Fibroblast of the conjunctiva (primary cell): ENCODE measurements around the gene SCAF1.
A peak's percentile ranks its signal among the peaks of the same experiment; 100 is the strongest.

ENCODE experiments used
- DNase-seq: peaks from one replicate; pipeline ENCODE4 v3.0.0-alpha.2; 2010; ENCODE audit warnings: low read depth

SCAF1 gene

DNA sequence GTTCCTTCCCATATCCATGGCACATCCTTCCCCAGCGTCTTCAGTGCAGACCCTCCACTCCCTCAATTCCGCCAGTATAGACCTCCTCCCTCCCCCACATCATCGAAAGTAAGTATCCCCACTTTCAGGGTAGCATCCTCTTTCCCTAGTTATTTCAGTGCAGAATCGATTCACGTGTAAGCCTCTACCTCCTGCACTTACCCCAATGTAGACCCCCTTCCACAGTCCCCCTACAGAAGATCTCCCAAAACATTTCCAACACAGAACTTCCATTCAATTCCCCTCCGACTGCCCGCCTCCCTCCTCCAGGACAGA lies 23.0 kb downstream of the SCAF1 start:
- no peak for DNase-seq

DNA sequence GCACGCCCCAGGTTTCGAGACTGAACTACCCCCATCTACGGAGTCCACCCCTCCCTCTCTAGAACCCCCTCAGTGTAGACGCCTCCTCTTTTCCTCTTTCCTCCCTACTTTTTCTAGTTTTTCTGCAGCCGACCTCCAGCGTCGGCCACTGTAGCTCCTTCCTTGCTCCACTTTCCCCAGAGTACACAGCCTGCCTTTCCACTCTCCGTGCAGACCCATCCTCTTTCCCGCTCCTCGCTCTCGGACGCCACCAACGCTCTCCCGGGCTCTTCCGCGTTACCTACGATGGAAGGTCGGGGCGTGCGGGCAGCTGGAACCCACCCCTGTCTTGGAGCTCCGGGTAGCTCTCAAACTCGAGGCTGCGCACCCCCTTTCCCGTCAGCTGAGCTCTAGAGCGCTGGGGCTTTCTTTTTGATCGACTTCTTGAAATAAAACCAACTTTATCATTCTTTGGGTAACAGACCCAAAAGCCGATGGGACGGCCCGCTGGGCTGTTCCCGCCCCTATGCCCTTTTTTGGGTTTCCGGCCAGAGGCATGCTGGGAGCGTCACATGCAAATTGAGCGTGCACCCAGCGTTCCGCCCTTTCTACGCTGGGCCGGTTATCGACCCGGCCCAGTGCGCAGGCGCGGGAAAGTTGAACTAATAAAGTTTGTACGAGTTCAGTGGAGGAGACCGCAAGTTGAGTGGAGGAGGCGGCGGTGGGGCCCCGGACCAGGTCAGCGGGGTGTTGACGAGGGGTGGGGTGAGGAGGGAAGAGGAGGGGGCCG lies 23.5 kb downstream of the SCAF1 start, which contains the start of the genes BCL2L12 and IRF3:
TSS of gene BCL2L12 (plus strand) at position 583 of the 769 bp plus-strand sequence. CDS start 760 bp downstream, outside the sequence.
TSS of gene IRF3 (minus strand) at position 507 of the 769 bp plus-strand sequence. CDS start 1,019 bp downstream, outside the sequence.
- peak; percentile 94 for DNase-seq

DNA sequence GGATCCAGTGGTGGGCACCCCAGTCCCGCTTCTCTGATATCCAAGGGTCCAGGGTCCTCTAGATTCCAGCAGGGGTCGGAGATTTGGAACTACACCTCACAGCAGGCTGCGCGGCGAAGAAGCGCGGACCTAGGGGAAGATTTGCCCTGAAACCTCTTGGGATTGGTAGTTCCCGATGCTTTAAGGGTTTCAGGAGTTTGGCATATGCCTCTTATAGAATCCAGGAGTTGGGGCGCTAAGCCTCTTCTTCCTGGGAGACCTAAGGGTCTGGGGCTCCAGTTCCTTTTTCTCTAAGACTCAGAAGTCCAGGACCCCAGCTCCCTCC lies 24.1 kb downstream of the SCAF1 start:
- no peak for DNase-seq

DNA sequence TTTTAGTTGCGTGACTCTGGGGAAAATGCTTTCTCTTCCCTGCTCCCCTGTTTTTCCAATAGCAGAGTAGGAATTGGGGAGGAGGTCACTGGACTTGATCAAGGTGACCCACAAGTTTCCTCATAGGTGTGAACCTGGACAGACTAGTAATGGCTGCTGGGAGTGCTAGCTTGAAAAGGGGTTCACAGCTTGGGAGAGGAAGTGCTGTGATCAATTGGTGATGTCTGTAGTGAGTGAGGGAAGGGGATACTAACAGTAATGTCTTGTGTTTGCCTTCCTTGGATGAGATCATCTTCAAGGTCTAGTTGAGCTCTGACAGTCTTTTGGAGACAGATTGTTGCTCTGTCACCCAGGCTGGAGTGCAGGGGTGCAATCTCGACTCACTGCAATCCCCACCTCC lies 25.5 kb downstream of the SCAF1 start:
- no peak for DNase-seq

DNA sequence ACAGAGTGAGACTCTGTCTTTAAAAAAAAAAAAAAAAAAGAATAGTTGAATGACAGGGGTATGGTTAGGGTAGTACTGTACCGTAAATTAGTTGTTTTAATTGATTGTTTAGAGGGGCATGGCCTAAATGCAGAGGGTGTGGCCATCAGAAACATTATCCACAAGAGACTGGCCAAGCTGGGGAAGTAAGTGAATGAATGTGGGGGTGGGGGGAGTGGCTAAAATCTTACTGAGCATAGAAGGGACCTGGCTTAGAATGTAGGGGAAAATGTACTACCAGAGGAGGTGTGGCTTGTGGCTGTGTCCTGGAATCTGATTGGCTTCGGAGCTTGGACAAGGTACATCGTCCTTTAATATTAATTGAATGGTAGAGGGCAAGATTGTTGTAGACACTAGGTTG lies 27.5 kb downstream of the SCAF1 start:
- no peak for DNase-seq

DNA sequence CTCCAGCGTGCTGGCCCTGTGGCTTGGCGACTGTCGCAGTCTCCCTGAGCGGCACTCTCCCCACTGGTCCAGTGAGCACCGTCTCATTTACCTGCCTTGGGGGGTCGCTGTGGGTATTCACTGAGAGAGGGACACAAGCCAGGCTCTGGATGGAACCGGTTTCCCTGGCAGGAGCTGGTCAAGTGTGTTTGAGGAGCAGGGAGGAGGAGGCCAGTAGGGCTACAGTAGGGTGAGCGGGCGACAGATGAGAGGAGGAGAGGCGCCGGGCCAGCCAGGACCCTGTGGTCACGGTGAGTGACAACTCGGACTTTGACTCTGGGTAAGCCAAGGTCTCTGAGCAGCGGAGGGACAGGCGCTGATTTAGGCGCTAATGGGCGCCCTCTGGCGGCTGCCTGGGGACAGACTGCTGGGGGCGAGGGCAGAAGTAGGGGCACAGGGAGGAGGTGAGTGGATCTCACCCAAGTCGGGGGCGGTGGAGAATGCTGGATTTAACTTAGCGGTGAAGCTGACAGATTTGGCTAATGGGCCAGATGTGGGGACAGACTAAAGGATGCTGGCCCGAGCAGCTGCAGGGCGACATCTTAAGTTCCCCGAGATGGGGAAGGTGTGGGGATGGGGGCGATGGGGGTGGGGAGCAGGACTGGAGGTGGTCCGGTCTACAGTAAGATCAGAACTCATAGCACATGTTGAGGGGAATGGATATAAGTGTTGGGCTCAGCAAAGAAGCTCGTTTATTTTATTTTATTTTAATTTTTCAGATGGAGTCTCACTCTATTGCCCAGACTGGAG lies 30.3 kb downstream of the SCAF1 start:
- peak; percentile 48 for DNase-seq

DNA sequence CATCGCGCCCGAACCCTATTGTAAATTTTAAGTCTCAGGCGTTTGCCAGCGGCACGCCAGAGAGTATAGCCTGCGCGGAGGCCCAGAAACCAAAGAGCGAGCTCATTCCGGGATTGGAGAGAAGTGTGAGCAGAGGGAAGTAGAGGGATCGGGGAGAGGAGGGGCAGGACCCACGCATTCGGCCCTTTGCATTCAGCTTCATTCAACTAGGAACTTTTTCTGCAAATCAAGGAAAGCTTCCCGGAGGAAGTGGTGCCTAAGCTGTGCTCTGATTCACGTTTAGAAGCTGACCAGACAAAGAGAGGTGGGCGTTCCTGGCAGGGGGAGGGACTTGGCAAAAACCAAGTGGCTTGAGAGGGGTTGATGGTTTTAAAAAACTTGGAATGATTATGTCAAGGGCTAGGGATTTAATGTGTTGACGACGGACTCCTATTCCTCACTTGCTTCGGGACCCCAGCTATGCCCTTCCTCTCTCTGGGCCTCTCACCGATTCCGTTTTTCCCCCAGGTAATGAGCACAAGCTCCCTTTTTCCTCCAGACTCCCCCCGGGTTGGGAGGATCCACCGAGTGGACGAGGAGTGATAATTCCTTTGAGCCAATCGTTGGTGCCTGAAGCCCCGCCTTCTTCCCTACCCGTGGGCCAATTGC lies 34.3 kb downstream of the SCAF1 start:
- DNase-seq, result peak; percentile 92

DNA sequence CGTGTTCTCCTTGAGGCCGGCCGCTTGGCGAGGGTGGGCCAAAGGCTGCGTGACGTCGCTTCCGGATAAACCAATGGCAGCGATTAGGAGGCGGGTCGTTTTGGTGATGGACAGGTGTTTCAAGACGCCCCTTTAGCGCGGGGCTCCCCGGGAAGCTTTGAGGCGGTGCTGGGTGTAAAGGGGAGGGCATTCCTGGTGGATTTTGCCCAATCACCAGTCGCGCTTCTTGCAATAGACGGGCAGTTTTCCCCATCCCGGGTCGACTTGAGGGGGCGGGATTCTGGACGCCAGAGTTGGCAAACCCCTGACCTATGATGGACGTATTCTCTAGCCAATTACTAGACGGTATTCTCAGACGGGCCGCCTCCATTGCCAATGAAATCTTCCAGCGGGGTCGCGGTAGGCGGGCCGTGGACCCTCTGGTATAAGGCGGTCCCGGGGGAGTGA lies 34.8 kb downstream of the SCAF1 start:
- DNase-seq, result peak; percentile 100

DNA sequence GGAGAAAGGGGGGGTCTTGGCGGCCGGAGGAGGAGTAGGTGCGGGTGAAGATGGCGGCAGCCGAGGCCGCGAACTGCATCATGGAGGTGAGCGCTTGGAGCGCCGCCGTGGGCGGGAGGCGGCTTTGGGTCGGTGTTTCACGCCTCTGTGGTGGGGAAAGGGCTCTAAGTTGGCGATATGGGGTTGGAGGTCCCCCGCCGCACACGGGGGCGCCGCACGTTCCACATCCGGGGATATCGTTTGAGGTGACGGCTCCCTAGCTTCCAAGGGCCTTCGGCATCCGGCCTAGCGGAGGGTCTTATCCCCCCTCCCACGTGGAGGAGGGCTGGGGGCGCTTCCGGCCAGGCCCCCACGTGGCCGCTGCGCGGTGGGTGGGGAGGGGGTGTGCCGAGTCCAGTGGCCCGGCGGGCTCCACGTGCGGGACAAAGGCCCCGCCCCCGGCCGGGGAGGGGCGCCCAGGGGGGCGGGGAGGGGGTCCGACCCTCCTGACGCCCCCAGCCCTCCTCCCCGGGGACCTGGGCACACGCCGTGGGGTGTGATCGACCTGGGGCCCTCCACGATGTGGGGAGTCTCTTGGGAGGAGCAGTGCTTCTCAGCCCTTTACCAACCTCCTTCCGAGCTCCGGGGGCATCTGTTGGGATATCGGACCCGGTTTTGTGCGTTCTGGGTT lies 35.4 kb downstream of the SCAF1 start, which contains the start of gene PRMT1:
TSS of gene PRMT1 (plus strand) at position 41 of the 670 bp plus-strand sequence. CDS start at position 51, 10 bp downstream.
- no peak for DNase-seq

DNA sequence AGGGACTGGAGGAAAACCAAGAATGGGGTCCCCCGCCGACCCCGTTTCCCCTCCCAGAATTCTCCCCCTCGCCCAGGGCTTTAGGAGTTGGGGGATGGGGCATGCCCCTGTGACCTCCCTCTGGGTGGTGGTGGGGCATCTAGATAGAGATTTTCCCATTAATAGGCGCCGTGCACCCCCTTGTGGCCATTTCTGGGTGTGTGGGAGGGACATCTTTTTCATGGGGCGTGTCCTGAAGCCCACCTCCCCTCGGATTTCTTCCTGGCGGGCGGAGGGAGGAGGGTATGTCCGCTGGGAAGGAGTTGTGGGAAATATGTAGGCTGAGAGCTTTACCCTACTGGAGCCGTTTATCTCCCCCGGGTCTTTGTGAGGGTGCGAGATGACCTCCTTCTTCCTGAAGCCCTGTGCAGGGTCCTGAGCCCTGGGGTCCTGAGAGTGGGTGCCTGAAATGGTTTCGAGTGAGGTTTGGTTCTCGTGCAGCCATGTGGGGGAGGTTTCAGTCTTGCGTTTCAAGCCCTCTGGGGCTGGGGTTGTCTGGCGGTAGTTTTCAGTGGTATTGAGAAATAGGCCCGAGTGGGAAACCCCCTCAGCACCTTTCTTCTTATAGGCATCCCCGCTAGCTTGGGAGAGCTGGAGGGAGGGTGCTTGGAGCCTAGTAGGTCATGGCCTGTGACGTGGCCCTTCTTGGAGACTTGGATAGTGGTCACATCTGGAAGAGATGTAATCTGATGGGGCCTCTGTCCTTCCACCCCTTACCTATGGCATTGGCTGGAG lies 36.1 kb downstream of the SCAF1 start:
- DNase-seq, result no peak

DNA sequence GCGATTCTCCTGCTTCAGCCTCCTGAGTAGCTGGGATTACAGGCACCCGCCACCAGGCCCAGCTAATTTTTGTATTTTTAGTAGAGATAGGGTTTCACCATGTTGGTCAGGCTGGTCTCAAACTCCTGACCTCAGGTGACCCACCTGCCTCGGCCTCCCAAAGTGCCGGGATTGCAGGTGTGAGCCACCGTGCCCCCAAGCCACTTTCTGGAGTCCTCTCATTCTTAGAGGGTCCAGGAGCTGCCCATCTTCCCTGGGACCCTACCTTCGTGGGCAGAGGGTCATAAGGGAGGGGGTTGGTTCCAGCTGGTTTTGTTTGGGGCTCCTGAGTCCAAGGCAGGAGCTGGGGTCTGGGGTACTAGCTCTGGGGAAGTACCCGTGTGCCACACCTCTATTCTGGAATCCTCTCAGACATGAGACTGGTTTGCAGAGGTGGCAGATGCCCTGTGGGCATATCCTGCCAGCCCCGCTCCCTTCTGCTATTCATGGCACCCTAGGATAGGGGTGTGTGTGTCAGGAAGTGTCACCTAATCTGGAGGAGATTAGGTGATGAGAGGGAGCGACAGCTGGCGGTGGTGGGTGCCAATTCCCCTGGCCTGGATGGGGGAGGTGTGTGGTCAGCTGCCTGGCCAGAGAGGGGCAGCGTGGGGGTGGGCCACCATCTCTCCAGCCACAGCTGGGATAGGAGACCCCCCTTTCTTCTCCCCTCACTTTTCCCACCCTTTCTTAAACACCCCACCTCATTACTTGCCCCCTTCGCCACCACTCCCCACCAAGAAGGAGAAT lies 37.2 kb downstream of the SCAF1 start:
- DNase-seq, result no peak

DNA sequence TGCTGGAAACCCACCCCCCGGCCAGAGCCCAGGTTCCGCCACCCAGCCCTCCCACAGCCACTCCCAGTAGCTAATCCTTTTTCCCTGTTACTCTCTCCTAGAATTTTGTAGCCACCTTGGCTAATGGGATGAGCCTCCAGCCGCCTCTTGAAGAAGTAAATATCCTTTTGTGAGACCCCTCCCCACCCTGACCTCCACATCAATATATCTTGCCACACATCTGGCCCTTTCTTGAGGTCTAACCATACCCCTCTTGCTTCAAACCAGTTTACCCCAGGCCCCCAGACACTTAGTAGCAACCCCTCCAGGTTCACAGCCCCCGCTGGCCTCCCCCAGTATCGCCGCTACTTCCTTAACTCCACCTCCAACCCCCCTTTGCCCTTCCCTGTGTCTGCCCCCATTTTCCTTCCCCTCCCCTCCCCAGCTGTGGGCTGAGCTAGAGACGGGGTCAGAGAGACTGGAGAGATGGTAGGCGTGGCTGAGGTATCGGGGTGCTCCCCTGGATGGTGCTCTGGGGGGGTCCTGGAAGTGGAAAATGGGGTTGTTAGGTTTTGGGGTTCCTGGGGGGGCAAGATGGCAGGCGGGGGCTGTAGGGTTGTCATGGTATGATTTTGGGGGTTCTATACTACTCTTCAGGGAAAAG lies 37.9 kb downstream of the SCAF1 start:
- no peak for DNase-seq

DNA sequence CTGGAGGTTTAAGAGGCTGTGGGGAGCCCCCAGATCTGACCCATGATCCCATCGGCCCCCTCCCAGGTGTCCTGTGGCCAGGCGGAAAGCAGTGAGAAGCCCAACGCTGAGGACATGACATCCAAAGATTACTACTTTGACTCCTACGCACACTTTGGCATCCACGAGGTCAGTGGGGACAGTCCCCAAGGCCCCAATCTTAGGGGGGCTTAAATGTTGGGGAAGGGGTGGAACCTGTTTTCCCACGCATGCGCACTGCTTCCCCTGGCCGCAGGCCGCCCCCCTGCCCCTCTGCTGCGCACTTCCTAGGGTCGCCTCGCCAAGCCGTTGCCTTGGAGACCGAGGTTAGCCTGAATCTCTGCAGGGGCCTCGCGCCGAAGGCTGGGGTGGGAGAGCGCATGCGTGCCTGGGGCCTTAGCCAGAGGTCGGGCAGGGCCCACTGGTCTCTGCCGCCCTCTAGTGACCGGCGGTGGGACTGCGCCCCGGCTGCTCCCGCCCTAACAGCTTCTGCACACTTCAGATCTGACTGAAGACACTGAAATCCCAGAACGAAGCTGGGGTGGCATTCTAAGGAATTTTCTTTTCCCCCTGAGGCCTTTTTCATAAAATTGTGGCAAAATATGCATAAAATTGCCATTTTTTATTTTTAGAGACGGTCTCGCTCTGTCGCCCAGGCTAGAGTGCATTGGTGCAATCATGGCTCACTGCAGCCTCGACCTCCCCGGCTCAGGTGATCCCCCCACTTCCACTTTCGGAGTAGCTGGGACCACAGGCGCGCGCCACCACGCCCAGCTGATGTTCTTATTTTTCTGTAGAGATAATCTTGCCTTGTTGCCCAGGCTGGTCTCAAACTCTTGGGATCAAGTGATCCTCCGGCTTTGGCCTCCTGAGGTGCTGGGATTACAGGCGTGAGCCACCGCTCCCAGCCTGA lies 38.7 kb downstream of the SCAF1 start:
- peak; percentile 83 for DNase-seq

DNA sequence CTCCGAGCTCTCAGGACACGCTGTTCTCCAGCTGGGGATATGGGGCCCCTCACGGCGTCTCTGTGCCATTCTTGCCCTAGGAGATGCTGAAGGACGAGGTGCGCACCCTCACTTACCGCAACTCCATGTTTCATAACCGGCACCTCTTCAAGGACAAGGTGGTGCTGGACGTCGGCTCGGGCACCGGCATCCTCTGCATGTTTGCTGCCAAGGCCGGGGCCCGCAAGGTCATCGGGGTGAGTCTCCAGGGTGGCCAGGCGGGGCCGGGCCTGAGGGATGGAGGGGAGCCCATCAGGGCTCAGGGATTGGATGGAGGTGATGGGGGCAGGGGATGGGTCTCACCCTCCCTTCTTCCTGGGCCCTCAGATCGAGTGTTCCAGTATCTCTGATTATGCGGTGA lies 39.8 kb downstream of the SCAF1 start:
- no peak for DNase-seq

DNA sequence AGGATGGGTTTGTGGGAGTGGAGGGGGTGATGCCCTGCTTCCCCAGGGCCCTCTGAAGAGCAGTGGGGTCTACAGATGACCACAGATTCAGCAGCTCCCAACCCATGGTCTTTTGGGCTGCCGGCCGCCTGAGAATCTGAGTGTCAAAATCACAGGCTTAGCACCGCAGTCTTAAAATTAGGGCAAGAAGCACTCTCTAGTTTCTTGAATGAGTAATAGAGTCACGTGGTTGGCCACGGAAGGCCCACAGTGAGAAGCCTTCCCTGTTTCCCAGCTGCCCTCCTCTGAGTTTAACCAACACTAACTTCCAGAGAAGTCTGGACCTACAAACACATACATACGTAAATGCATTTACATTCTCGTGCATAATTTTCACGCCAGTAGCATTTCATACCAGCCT lies 40.3 kb downstream of the SCAF1 start:
- no peak for DNase-seq

DNA sequence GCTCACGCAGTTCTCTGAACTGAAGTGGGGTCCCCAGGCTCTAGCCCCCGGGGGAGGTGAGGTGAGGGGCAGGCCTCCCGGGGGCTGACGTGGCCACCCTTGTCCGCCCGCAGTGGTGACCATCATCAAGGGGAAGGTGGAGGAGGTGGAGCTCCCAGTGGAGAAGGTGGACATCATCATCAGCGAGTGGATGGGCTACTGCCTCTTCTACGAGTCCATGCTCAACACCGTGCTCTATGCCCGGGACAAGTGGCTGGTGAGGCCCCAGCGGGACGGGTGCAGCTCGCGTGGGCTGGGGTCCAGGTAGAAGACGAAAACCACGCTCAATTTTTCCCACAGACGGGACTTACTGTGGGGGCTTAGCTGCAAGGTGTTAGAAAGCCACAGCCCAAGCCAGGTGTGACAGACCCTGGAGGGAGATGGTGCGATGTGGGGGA lies 41.8 kb downstream of the SCAF1 start:
- DNase-seq, result no peak

DNA sequence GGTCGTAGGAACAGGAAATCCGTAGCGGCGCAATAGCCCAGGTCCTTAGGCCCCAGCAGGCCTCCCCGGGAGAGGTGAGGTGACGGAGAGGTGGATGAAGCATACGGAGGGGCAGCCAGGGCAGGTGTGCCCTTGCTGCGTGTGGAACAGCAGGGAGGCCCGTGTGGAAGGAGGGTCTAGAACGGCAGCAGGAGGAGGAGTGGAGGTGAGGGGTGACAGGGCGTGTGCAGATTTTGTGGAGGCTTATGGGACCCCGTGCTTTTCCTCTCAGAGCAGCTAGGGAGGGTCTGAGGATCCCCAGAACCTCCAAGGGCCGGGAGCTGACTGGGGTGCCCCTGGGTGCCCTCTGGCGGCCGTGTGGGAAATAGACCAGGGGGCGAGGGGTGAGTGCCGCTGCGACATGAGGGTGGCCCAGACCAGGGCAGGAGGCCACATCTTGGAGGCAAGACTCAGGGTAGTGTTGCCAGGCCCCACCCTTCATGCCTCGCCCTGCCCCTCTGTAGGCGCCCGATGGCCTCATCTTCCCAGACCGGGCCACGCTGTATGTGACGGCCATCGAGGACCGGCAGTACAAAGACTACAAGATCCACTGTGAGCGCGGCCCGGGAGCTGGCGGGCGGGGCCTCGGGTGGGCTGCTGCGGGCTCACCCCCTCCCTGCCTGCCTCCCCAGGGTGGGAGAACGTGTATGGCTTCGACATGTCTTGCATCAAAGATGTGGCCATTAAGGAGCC lies 42.4 kb downstream of the SCAF1 start:
- no peak for DNase-seq

DNA sequence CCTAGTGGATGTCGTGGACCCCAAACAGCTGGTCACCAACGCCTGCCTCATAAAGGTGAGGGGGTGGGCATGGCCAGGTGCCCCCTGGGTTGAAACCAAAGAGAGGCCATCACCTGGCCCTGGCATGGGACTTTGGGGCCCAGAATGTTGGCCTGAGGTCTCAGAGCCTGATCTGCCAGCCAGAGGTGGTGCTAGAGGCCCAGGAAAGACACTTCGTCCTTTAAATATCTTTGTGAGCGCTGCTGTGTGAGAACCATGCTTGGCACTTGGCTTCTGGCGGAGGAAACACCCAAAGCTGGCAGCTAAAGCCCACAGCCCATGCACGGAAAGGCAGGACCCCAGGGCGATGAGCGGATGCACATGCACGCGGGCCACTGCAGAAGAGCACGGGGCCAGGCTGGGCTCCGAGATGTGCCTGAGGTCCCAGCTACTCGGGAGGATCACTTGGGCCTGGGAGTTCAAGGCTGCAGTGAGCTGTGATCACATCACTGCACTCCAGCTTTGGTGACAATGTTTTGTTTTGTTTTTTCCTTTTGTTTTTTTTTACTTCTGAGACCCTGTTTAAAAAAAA lies 43.1 kb downstream of the SCAF1 start:
- no peak for DNase-seq
